A673 (cell line): Measurements from ENCODE around the gene TFF2. TPM values are rescaled to one million over a fixed set of nuclear protein-coding genes. Genes with fewer than 3 reads are reported as not detected.

Experiments used
- BruUV-seq: library from RNA; stranded (reverse); fragments of 400-500 nt; replicated peaks from 2 replicates; lab custom pipeline; 2021; lab: Mats Ljungman, UMichigan
- CTCF ChIA-PET: fragments of 300-600 bp; sonication (Branson Sonifier 250); formaldehyde crosslinking; loops from one replicate; lab custom pipeline; 2022; ENCODE audit warnings: antibody characterized with exemption; lab: Charles Lee
- POLR2A ChIA-PET: fragments of 300-600 bp; sonication (Branson Sonifier 250); formaldehyde crosslinking; loops from one replicate; lab custom pipeline; 2022; ENCODE audit warnings: antibody characterized with exemption; ENCODE audit not compliant: low non-redundant PET; lab: Charles Lee
- DNase-seq: peaks from one replicate; pipeline ENCODE4 v3.0.0-alpha.2; 2015; ENCODE audit warnings: low spot score
- H3K27ac ChIP-seq: fragments of 200-600 bp; sonication (generic); 2 replicates; pipeline ENCODE4 v1.5.1; 2016; ENCODE audit warnings: mixed run types, low read depth, mild to moderate bottlenecking, mixed read lengths, antibody characterized with exemption, low read length; ENCODE audit not compliant: poor library complexity, severe bottlenecking
- H3K27me3 ChIP-seq: fragments of 200-600 bp; sonication (generic); replicated peaks from 2 replicates; pipeline ENCODE4 v1.6.1; 2017; ENCODE audit warnings: mixed run types, low read depth, mild to moderate bottlenecking, mixed read lengths, antibody characterized with exemption, low read length; ENCODE audit not compliant: insufficient read depth, poor library complexity
- H3K36me3 ChIP-seq: fragments of 200-600 bp; sonication (generic); 2 replicates; pipeline ENCODE4 v1.6.1; 2016; ENCODE audit warnings: mixed run types, mild to moderate bottlenecking, mixed read lengths, antibody characterized with exemption, low read length; ENCODE audit not compliant: insufficient read depth, poor library complexity, severe bottlenecking
- H3K4me1 ChIP-seq: fragments of 200-600 bp; sonication (generic); 2 replicates; pipeline ENCODE4 v1.6.1; 2017; ENCODE audit warnings: mixed run types, mild to moderate bottlenecking, mixed read lengths, antibody characterized with exemption, low read length; ENCODE audit not compliant: insufficient read depth, poor library complexity, severe bottlenecking
- H3K4me3 ChIP-seq: fragments of 200-600 bp; sonication (generic); 2 replicates; pipeline ENCODE4 v1.5.1; 2016; ENCODE audit warnings: low read depth, mixed run types, mild to moderate bottlenecking, mixed read lengths, low read length; ENCODE audit not compliant: poor library complexity, severe bottlenecking
- H3K9me3 ChIP-seq: fragments of 200-600 bp; sonication (generic); 2 replicates; pipeline ENCODE4 v1.6.1; 2016; ENCODE audit warnings: mixed run types, low read depth, mild to moderate bottlenecking, mixed read lengths, antibody characterized with exemption, low read length; ENCODE audit not compliant: poor library complexity, severe bottlenecking
- CTCF ChIP-seq: fragments of 300-800, 200-600 bp; sonication (generic); conservative IDR thresholded peaks from 2 replicates; pipeline ENCODE4 v1.5.1; 2017; ENCODE audit warnings: low read depth, mild to moderate bottlenecking, antibody characterized with exemption, low read length, moderate library complexity, mixed read lengths
- EZH2 ChIP-seq: fragments of 200-600 bp; sonication (generic); IDR thresholded peaks from 2 replicates; pipeline ENCODE4 v1.6.1; 2017; ENCODE audit warnings: borderline replicate concordance, low read depth, mild to moderate bottlenecking, mixed read lengths, antibody characterized with exemption, low read length; ENCODE audit not compliant: poor library complexity, severe bottlenecking
- intact Hi-C: fragments of 100-400 bp; cut with micrococcal nuclease; formaldehyde crosslinking; loops from one replicate; pipeline ENCODE4 v1.10.0; 2022; ENCODE audit not compliant: unreplicated experiment
- total RNA-seq: library from RNA; stranded (reverse); gene quantifications from 2 replicates; pipeline ENCODE4 v1.2.3, GENCODE V29; 2021

TFF2 gene
- total RNA-seq, 1 experiment from 2014 or later = not detected

DNA sequence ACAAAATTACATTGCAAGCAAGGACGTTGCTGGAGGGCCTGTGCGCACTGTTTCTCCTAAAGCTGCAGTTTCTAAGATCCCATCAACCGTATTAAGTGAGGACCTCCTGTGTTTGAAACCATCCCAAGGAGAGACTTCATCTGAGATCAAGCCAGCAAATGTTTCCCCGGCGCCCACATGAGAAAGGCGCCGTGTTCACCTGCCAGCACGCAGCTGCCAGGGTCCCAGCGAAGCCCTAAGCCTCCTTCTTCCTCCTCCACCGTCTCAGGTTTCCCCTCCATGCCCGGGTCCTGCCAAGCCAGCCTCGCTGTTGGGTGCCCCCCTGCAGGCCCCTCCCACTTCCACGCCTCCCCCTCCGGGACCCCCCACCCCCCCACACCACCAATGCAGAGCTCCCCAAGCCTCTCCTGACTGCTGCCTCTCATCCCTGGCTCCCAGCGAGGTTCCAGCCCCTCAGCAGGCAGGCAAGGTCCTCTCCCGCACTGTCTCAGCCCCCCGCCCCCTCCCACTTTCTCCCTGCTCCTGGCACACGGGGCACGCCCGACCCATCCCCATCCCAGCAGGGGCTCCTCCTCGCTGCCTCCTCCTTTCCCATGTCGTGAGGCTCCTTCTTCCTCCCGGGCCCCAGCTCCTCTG, 24.2 kb upstream of the TFF2 start:
- intact Hi-C loops = no loop called here
- H3K27ac ChIP-seq = no peak overlapping the region
- no peaks in the 10 kb centered on the region for H3K27me3 ChIP-seq
- TF ChIP-seq CTCF (no peak), EZH2 (no peak)
- H3K9me3 ChIP-seq = no peaks in the 10 kb centered on the region
- H3K36me3 ChIP-seq = no peaks in the 10 kb centered on the region
- ChIA-PET CTCF (interaction anchor here (0.6 kb wide), 1 partner anchor 203 kb away, joined by 3 read pairs; no protein-coding TSS in a partner anchor), POLR2A (no interaction called here)
- BruUV-seq = no TSS peak
- H3K4me3 ChIP-seq = no peak overlapping the region
- no peak for DNase-seq
- no peaks in the 10 kb centered on the region for H3K4me1 ChIP-seq

DNA sequence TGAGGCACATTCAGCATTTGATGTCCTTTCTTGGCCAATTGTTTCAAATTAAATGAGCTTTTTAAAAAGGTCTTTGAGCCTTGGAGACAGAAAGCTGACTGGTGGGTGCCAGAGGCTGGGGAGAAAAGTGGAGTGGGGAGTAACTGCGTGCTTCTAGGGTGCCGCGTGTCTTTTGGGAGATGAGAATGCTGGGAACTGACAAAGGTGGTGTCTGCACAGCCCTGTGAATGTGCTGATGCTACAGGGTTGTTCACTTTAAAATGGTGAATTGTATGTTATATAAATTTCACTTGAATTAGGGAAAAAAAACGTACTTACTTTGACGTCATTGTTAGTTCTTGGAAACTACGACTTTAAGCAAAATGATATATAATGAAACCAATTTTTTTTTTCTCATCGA, 23.7 kb upstream of the TFF2 start:
- no peak for TF ChIP-seq CTCF
- TF ChIP-seq EZH2 = no peak
- Histone ChIP-seq H3K9me3 (no peaks in the 10 kb centered on the region), H3K4me3 (no peak overlapping the region), H3K4me1 (no peaks in the 10 kb centered on the region), H3K36me3 (no peaks in the 10 kb centered on the region), H3K27ac (no peak overlapping the region), H3K27me3 (no peaks in the 10 kb centered on the region)
- no TSS peak for BruUV-seq
- CTCF ChIA-PET = no interaction called here
- POLR2A ChIA-PET = no interaction called here
- DNase-seq = no peak
- intact Hi-C loops = no loop called here

GRCh38 chr21:42373908-42374455, 23.2 kb upstream of the TFF2 start:
- DNase-seq = no peak
- no peak for TF ChIP-seq EZH2
- TF ChIP-seq CTCF = no peak
- H3K27me3 ChIP-seq = no peaks in the 10 kb centered on the region
- no TSS peak for BruUV-seq
- H3K9me3 ChIP-seq = no peaks in the 10 kb centered on the region
- H3K27ac ChIP-seq = no peak overlapping the region
- no peaks in the 10 kb centered on the region for H3K4me1 ChIP-seq
- intact Hi-C loops = no loop called here
- ChIA-PET CTCF (no interaction called here), POLR2A (no interaction called here)
- H3K4me3 ChIP-seq = no peak overlapping the region
- no peaks in the 10 kb centered on the region for H3K36me3 ChIP-seq
